Activated naive CD8-positive, alpha-beta T cell treated with anti-CD3 and anti-CD28 coated beads, Interleukin-2, amount 10 ng/mL, durations not matched to agents 7 days and 5 days (primary cell): ENCODE data around the gene FLOT2. TPM values are rescaled to one million over a fixed set of nuclear protein-coding genes. Genes with fewer than 3 reads are reported as not detected.

Experiments used
- microRNA-seq: library from miRNA; unstranded; fragments of <30 nt; microRNA quantifications from one replicate; pipeline ENCODE4 v1.2.0, GENCODE V29; 2022
- total RNA-seq, 2 experiments: library from RNA; stranded (reverse); gene quantifications; one replicate each; pipeline ENCODE4 v1.2.3, GENCODE V29; 2021

The FLOT2 gene
- total RNA-seq, 2 experiments from 2014 or later: 195 to 216 TPM

Small RNA genes within 50 kb of the gene (microRNA-seq; reads per million reads assigned to microRNA genes)
- gene MIR451B: not detected

Other genes with a start within 250 kb of the FLOT2 start
- gene SDF2, start 235.8 kb downstream of the FLOT2 start, total RNA-seq: 10 to 100 TPM; 47.3 to 50.1 TPM
- 10 to 100 TPM; 81.4 to 87.1 TPM for gene SUPT6H, start 235.5 kb downstream of the FLOT2 start, total RNA-seq
- 10 to 100 TPM; 12.0 to 12.1 TPM for gene PROCA1, start 185.8 kb downstream of the FLOT2 start, total RNA-seq
- gene RAB34, start 179.9 kb downstream of the FLOT2 start, total RNA-seq: 1 to 10 TPM; 7.3 to 8.2 TPM
- gene RPL23A, start 177.7 kb downstream of the FLOT2 start, total RNA-seq: 1,000 to 10,000 TPM; 2,286 to 2,290 TPM
- 1 to 10 TPM; 1.6 to 2.2 TPM for gene TLCD1, start 171.5 kb downstream of the FLOT2 start, total RNA-seq
- 1 to 10 TPM; 7.1 to 8.9 TPM for gene NEK8, start 168.9 kb downstream of the FLOT2 start, total RNA-seq
- gene TRAF4, start 153.7 kb downstream of the FLOT2 start, total RNA-seq: 10 to 100 TPM; 48.1 to 55.3 TPM
- gene FAM222B, start 54.9 kb downstream of the FLOT2 start, total RNA-seq: 10 to 100 TPM; 17.0 to 21.2 TPM
- 10 to 100 TPM; 34.3 to 37.6 TPM for gene ERAL1, start 42.7 kb downstream of the FLOT2 start, total RNA-seq
- gene DHRS13, start 5.3 kb upstream of the FLOT2 start, total RNA-seq: 10 to 100 TPM; 31.6 to 32.0 TPM
- 10 to 100 TPM; 98.6 to 99.9 TPM for gene PHF12, start 53.8 kb upstream of the FLOT2 start, total RNA-seq
- gene SEZ6, start 108.3 kb upstream of the FLOT2 start, total RNA-seq: not detected
- 1 to 10 TPM; 3.0 to 3.5 TPM for gene PIPOX, start 145.4 kb upstream of the FLOT2 start, total RNA-seq